HG02943 (cell line): Measurements from ENCODE around the gene C2orf69.

Experiments used
- ATAC-seq: cut with Tn5 transposase; IDR thresholded peaks from one replicate; pipeline ENCODE4 v1.9.1; 2021; ENCODE audit warnings: mild to moderate bottlenecking, low read depth, moderate library complexity; ENCODE audit not compliant: unreplicated experiment

C2orf69 gene

DNA sequence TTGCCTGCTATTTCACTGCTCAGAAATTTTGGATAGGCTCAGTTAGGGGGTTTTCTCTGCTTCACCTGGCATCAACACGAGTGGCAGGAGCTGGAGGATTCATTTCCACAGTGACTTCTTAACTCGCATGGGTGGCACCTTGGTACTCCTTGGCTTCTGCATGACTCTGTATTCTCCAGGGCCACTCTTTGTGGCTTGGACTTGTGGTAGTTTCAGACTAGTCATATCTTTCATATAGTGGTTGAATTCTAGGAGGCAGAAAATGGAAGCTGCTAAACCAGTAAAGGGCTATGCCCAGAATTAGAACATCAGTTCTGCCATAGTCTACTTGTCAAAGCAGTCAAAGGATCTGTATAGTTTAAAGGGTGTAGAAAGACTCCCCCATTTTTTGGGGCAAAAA is 51.1 kb downstream of the C2orf69 start:
- no peak for ATAC-seq

- no peak for ATAC-seq
Observed at GRCh38 chr2:199966405-199966804, 55.3 kb downstream of the C2orf69 start.

- no peak for ATAC-seq
Observed at GRCh38 chr2:199966976-199967375, 55.9 kb downstream of the C2orf69 start.

DNA sequence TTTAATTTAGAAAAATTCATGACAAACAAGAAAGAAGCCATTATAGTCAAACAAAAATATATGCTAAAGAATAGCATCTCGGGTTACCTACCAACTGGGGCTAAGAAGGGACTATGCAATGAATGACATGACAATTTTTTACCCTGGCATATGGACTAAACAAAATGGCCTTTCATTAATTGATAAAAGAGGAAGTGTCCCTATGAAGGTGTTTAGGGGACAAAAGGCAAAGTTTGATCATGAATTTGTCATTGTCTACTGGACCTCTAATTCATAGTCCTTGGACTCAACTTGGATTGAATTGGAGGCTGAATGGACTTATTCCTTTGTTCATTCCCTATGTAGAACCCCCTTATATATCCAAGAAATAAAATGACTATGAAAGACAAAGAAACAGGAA is 57.0 kb downstream of the C2orf69 start:
- no peak for ATAC-seq

DNA sequence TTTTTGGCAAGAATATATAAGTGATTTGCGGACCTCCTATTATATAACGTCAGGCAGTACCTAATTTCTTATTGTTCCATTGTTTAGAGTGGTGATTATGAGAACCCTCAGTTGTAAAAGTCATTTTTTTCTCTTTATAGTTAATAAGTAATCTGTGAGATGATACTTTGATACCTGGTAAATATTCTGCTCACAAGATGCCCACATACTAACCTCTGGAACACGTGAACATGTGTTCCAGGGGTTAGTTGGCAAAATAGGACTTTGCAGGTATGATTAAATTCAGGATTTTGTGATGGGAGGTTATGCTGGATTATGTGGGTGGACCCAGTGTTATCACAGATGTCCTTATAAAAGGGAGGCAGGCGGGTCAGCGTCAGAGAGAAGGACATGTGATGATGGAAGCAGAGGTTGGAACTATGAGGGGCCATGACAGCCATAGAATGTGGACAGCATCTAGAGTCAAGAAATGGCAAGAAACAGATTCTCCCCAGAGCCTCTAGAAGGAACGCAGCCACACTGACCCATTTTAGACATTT is 61.1 kb downstream of the C2orf69 start:
- ATAC-seq: no peak

- no peak for ATAC-seq
Observed at GRCh38 chr2:199973703-199974102, 62.6 kb downstream of the C2orf69 start.

DNA sequence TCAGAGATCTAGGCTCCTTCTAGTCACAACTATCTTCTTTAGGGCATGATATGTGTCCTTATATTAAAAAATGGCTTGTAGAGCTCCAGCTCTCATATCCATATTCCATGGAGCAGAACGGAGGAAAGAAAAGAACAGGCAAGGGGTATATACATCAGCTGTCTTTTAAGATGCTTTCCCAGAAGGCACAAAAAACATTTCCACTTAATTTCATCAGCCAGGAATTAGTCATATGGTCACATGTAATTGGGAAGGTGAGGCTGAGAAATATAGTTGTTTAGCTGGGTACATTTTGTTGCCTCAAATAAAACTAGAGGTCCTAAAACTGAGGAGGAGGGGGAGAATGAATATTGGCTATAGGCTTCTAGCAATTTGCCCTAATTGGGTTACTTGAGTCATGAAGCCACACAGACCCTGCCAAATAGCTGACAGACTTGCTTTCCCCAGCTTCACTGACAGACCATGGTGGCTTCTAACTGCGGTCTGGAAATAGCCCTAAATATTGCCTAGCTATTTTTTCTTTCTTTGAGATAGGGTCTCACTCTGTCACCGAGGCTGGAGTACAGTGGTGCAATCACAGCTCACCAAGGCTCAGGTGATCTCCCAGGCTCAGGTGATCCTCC is 64.3 kb downstream of the C2orf69 start:
- no peak for ATAC-seq
